ENCODE results near the gene TBX1. TPM values are rescaled to one million over a fixed set of nuclear protein-coding genes. Genes with fewer than 3 reads are reported as not detected.

TBX1 gene
- polyA plus RNA-seq, 1 donor (not counting 4 experiments of a cell fraction or from before 2014, with no cell fraction given), result 0.10 TPM

GRCh38 chr22:19748991-19749664, 11.4 kb upstream of the TBX1 start:
- Histone ChIP-seq H3K9me3 (ENCODE audit: control insufficient read depth, low read depth, low read length) (no peaks in the 10 kb centered on the region), H3K4me2 (ENCODE audit: control insufficient read depth, extremely low read depth, insufficient read depth, low read depth, low read length) (no peak overlapping the region), H4K20me1 (ENCODE audit: control insufficient read depth, extremely low read depth, insufficient read depth, low read length) (no peaks in the 10 kb centered on the region), H3K4me1 (ENCODE audit: control insufficient read depth, extremely low read depth, insufficient read depth, low read length) (no peaks in the 10 kb centered on the region), H3K79me2 (ENCODE audit: control insufficient read depth, insufficient read depth, low read length) (no peaks in the 10 kb centered on the region), H2AFZ (ENCODE audit: control insufficient read depth, low read length) (no peak overlapping the region), H3K4me3 (ENCODE audit: control insufficient read depth in 2 of 3, extremely low read depth in 1 of 3, insufficient read depth in 2 of 3, low read depth in 1 of 3, low read length in 3 of 3) (no peak overlapping the region), H3K27me3 (ENCODE audit: control insufficient read depth, extremely low read depth, insufficient read depth, low read length) (peaks cover 10% of the 10 kb centered on the region), H3K36me3 (ENCODE audit: control insufficient read depth in 2 of 2, extremely low read depth in 1 of 2, insufficient read depth in 2 of 2, low read length in 2 of 2) (no peaks in the 10 kb centered on the region), H3K9ac (ENCODE audit: control insufficient read depth, extremely low read depth, insufficient read depth, low read length) (no peak overlapping the region), H3K9me1 (ENCODE audit: control insufficient read depth, extremely low read depth, insufficient read depth, low read length) (no peaks in the 10 kb centered on the region), H3K27ac (ENCODE audit: control insufficient read depth, insufficient read depth, low read length) (no peak overlapping the region)
- FAIRE-seq (no peak), DNase-seq (ENCODE audit: low read depth, low spot score) (no peak)
- dilution Hi-C loops (cut with MboI; ENCODE audit: extremely low pct_ligation_motif_present, low sequenced_read_pairs), result no loop called here
- TF ChIP-seq CTCF (optimal IDR thresholded peaks at IDR 0.05 in 1 of 3, IDR thresholded peaks at IDR 0.05 in 1 of 3, conservative IDR thresholded peaks at IDR 0.05 in 1 of 3; ENCODE audit: extremely low read depth in 1 of 3, insufficient read depth in 2 of 3, low read length in 3 of 3) (no peak), EZH2 (IDR thresholded peaks at IDR 0.05; ENCODE audit: low read length) (no peak)

GRCh38 chr22:19749876-19750275, 10.7 kb upstream of the TBX1 start:
- peaks cover 18% of the 10 kb centered on the region for H3K27me3 ChIP-seq (ENCODE audit: control insufficient read depth, extremely low read depth, insufficient read depth, low read length)
- dilution Hi-C loops (cut with MboI; ENCODE audit: extremely low pct_ligation_motif_present, low sequenced_read_pairs), result no loop called here
- no peak overlapping the region for H3K27ac ChIP-seq (ENCODE audit: control insufficient read depth, insufficient read depth, low read length)

More at GRCh38 chr22:19749876-19750275, 10.7 kb upstream of the TBX1 start:
- H3K9me3 ChIP-seq (ENCODE audit: control insufficient read depth, low read depth, low read length), result no peaks in the 10 kb centered on the region
- no peaks in the 10 kb centered on the region for H3K9me1 ChIP-seq (ENCODE audit: control insufficient read depth, extremely low read depth, insufficient read depth, low read length)
- H3K4me1 ChIP-seq (ENCODE audit: control insufficient read depth, extremely low read depth, insufficient read depth, low read length), result no peaks in the 10 kb centered on the region
- no peak for DNase-seq (ENCODE audit: low read depth, low spot score)
- H4K20me1 ChIP-seq (ENCODE audit: control insufficient read depth, extremely low read depth, insufficient read depth, low read length), result no peaks in the 10 kb centered on the region
- H3K79me2 ChIP-seq (ENCODE audit: control insufficient read depth, insufficient read depth, low read length), result no peaks in the 10 kb centered on the region
- no peaks in the 10 kb centered on the region for H3K36me3 ChIP-seq (ENCODE audit: control insufficient read depth in 2 of 2, extremely low read depth in 1 of 2, insufficient read depth in 2 of 2, low read length in 2 of 2)
- no peak for FAIRE-seq
- no peak overlapping the region for H3K9ac ChIP-seq (ENCODE audit: control insufficient read depth, extremely low read depth, insufficient read depth, low read length)
- H3K4me2 ChIP-seq (ENCODE audit: control insufficient read depth, extremely low read depth, insufficient read depth, low read depth, low read length), result no peak overlapping the region
- no peak overlapping the region for H3K4me3 ChIP-seq (ENCODE audit: control insufficient read depth in 2 of 3, extremely low read depth in 1 of 3, insufficient read depth in 2 of 3, low read depth in 1 of 3, low read length in 3 of 3)
- H2AFZ ChIP-seq (ENCODE audit: control insufficient read depth, low read length), result no peak overlapping the region
- TF ChIP-seq EZH2 (IDR thresholded peaks at IDR 0.05; ENCODE audit: low read length) (no peak), CTCF (optimal IDR thresholded peaks at IDR 0.05 in 1 of 3, IDR thresholded peaks at IDR 0.05 in 1 of 3, conservative IDR thresholded peaks at IDR 0.05 in 1 of 3; ENCODE audit: extremely low read depth in 1 of 3, insufficient read depth in 2 of 3, low read length in 3 of 3) (no peak)

All from keratinocyte (primary cell).